ENCODE results near the gene OTOP2.

The OTOP2 gene

GRCh38 chr17:74949455-74950115 lies 25.5 kb downstream of the OTOP2 start:
- no peak for TF ChIP-seq SPI1 (IDR thresholded peaks at IDR 0.05; ENCODE audit: low read depth, low read length)
- no peak for TF ChIP-seq POLR2A (IDR thresholded peaks at IDR 0.05; ENCODE audit: low read depth, low read length)
- TF ChIP-seq PAX5 (IDR thresholded peaks at IDR 0.05; ENCODE audit: insufficient read depth, low read length, severe bottlenecking) = no peak
- no peak for TF ChIP-seq POU2F2 (IDR thresholded peaks at IDR 0.05; ENCODE audit: low read depth, low read length)
- no peak for TF ChIP-seq POLR2AphosphoS5 (IDR thresholded peaks at IDR 0.05; ENCODE audit: low read depth, low read length)
- no peak for DNase-seq (ENCODE audit: insufficient read length, low spot score)
- FAIRE-seq = no peak

GRCh38 chr17:74950207-74950606 lies 26.1 kb downstream of the OTOP2 start:
- TF ChIP-seq TAF1 (IDR thresholded peaks at IDR 0.05; ENCODE audit: low read depth, low read length) (no peak), POLR2A (IDR thresholded peaks at IDR 0.05; ENCODE audit: low read depth, low read length) (no peak), PAX5 (IDR thresholded peaks at IDR 0.05; ENCODE audit: insufficient read depth, low read length, severe bottlenecking) (no peak), POU2F2 (IDR thresholded peaks at IDR 0.05; ENCODE audit: low read depth, low read length) (no peak)
- FAIRE-seq (no peak), DNase-seq (ENCODE audit: insufficient read length, low spot score) (no peak)

GRCh38 chr17:74951065-74951464 lies 27.0 kb downstream of the OTOP2 start:
- FAIRE-seq = no peak
- DNase-seq (ENCODE audit: insufficient read length, low spot score) = no peak
- TF ChIP-seq TAF1 (IDR thresholded peaks at IDR 0.05; ENCODE audit: low read depth, low read length) = no peak
- no peak for TF ChIP-seq SPI1 (IDR thresholded peaks at IDR 0.05; ENCODE audit: low read depth, low read length)
- no peak for TF ChIP-seq POLR2A (IDR thresholded peaks at IDR 0.05; ENCODE audit: low read depth, low read length)
- TF ChIP-seq PAX5 (IDR thresholded peaks at IDR 0.05; ENCODE audit: insufficient read depth, low read length, severe bottlenecking) = no peak
- no peak for TF ChIP-seq POU2F2 (IDR thresholded peaks at IDR 0.05; ENCODE audit: low read depth, low read length)
- no peak for TF ChIP-seq POLR2AphosphoS5 (IDR thresholded peaks at IDR 0.05; ENCODE audit: low read depth, low read length)

- DNase-seq (ENCODE audit: insufficient read length, low spot score) (no peak), FAIRE-seq (no peak)
- TF ChIP-seq TAF1 (IDR thresholded peaks at IDR 0.05; ENCODE audit: low read depth, low read length) = no peak
- TF ChIP-seq SPI1 (IDR thresholded peaks at IDR 0.05; ENCODE audit: low read depth, low read length) = no peak
- no peak for TF ChIP-seq POLR2A (IDR thresholded peaks at IDR 0.05; ENCODE audit: low read depth, low read length)
- TF ChIP-seq POU2F2 (IDR thresholded peaks at IDR 0.05; ENCODE audit: low read depth, low read length) = no peak
- no peak for TF ChIP-seq POLR2AphosphoS5 (IDR thresholded peaks at IDR 0.05; ENCODE audit: low read depth, low read length)
- TF ChIP-seq PAX5 (IDR thresholded peaks at IDR 0.05; ENCODE audit: insufficient read depth, low read length, severe bottlenecking) = no peak
These were observed 27.8 kb downstream of the OTOP2 start for GRCh38 chr17:74951680-74952421.

- DNase-seq (ENCODE audit: insufficient read length, low spot score) = no peak
- TF ChIP-seq TAF1 (IDR thresholded peaks at IDR 0.05; ENCODE audit: low read depth, low read length) (no peak), POLR2AphosphoS5 (IDR thresholded peaks at IDR 0.05; ENCODE audit: low read depth, low read length) (no peak), POU2F2 (IDR thresholded peaks at IDR 0.05; ENCODE audit: low read depth, low read length) (no peak), POLR2A (IDR thresholded peaks at IDR 0.05; ENCODE audit: low read depth, low read length) (no peak), PAX5 (IDR thresholded peaks at IDR 0.05; ENCODE audit: insufficient read depth, low read length, severe bottlenecking) (no peak), SPI1 (IDR thresholded peaks at IDR 0.05; ENCODE audit: low read depth, low read length) (no peak)
- no peak for FAIRE-seq
These were observed 28.5 kb downstream of the OTOP2 start for GRCh38 chr17:74952431-74953133.

GRCh38 chr17:74953134-74953687 lies 29.1 kb downstream of the OTOP2 start:
- TF ChIP-seq POLR2A (IDR thresholded peaks at IDR 0.05; ENCODE audit: low read depth, low read length) (no peak), POLR2AphosphoS5 (IDR thresholded peaks at IDR 0.05; ENCODE audit: low read depth, low read length) (no peak), SPI1 (IDR thresholded peaks at IDR 0.05; ENCODE audit: low read depth, low read length) (no peak), TAF1 (IDR thresholded peaks at IDR 0.05; ENCODE audit: low read depth, low read length) (no peak), POU2F2 (IDR thresholded peaks at IDR 0.05; ENCODE audit: low read depth, low read length) (no peak), PAX5 (IDR thresholded peaks at IDR 0.05; ENCODE audit: insufficient read depth, low read length, severe bottlenecking) (no peak)
- FAIRE-seq (no peak), DNase-seq (ENCODE audit: insufficient read length, low spot score) (no peak)

GRCh38 chr17:74954115-74954514 lies 30.0 kb downstream of the OTOP2 start:
- TF ChIP-seq POLR2AphosphoS5 (IDR thresholded peaks at IDR 0.05; ENCODE audit: low read depth, low read length) = no peak
- DNase-seq (ENCODE audit: insufficient read length, low spot score) = no peak
- FAIRE-seq = no peak

- TF ChIP-seq POLR2A (IDR thresholded peaks at IDR 0.05; ENCODE audit: low read depth, low read length) = no peak
- no peak for TF ChIP-seq TAF1 (IDR thresholded peaks at IDR 0.05; ENCODE audit: low read depth, low read length)
- TF ChIP-seq PAX5 (IDR thresholded peaks at IDR 0.05; ENCODE audit: insufficient read depth, low read length, severe bottlenecking) = no peak
- no peak for TF ChIP-seq POU2F2 (IDR thresholded peaks at IDR 0.05; ENCODE audit: low read depth, low read length)
- no peak for TF ChIP-seq POLR2AphosphoS5 (IDR thresholded peaks at IDR 0.05; ENCODE audit: low read depth, low read length)
- no peak for TF ChIP-seq SPI1 (IDR thresholded peaks at IDR 0.05; ENCODE audit: low read depth, low read length)
- DNase-seq (ENCODE audit: insufficient read length, low spot score) = no peak
- FAIRE-seq = no peak
These were observed 30.8 kb downstream of the OTOP2 start for GRCh38 chr17:74954665-74955421.

- TF ChIP-seq POLR2A (IDR thresholded peaks at IDR 0.05; ENCODE audit: low read depth, low read length) = no peak
- no peak for DNase-seq (ENCODE audit: insufficient read length, low spot score)
These were observed 32.0 kb downstream of the OTOP2 start for GRCh38 chr17:74956093-74956492.

More at GRCh38 chr17:74956093-74956492, 32.0 kb downstream of the OTOP2 start:
- FAIRE-seq = no peak

Measured in GM12891 (cell line).